Measurements from ENCODE around the gene TBXAS1. TPM values are rescaled to one million over a fixed set of nuclear protein-coding genes. Genes with fewer than 3 reads are reported as not detected.
"Not testable (repeated sequence)": the region's sequence is repeated elsewhere in the genome, so short reads cannot be mapped to it uniquely, and the experiment has no call there.

The TBXAS1 gene
- total RNA-seq, 2 experiments from 2014 or later: 5.5 to 6.0 TPM

GRCh38 chr7:139918480-139918879 lies 89.4 kb downstream of the TBXAS1 start:
- Histone ChIP-seq H3K9me3 (ENCODE audit: control insufficient read depth in 1 of 2, insufficient read depth in 1 of 2, low read length in 2 of 2) (no peaks in the 10 kb centered on the region), H3K4me1 (ENCODE audit: insufficient read depth, low read length) (peaks cover 11% of the 10 kb centered on the region), H3K27ac (ENCODE audit: low read depth in 1 of 2, low read length in 2 of 2) (no peak overlapping the region), H3K36me3 (ENCODE audit: insufficient read depth, low read length) (no peaks in the 10 kb centered on the region), H3K27me3 (ENCODE audit: control insufficient read depth in 1 of 2, insufficient read depth in 2 of 2, low read length in 2 of 2) (no peaks in the 10 kb centered on the region), H3K4me3 (ENCODE audit: low read length) (no peak overlapping the region)
- Mint-ChIP-seq H3K9me3 (no peaks in the 10 kb centered on the region), H3K27ac (no peak overlapping the region), H3K4me3 (no peak overlapping the region), H3K27me3 (no peaks in the 10 kb centered on the region), H3K4me1 (ENCODE audit: low read depth) (peaks cover 13% of the 10 kb centered on the region), H3K36me3 (ENCODE audit: low read depth) (no peaks in the 10 kb centered on the region)
- ChIA-PET CTCF (no interaction called here), POLR2A (no interaction called here)
- intact Hi-C loops (cut with DNase I, micrococcal nuclease): no loop called here
- ATAC-seq (ENCODE audit: poor library complexity) (no peak), DNase-seq (no peak)
- no peak for TF ChIP-seq CTCF (IDR thresholded peaks at IDR 0.05)

GRCh38 chr7:139923090-139923489 lies 94.0 kb downstream of the TBXAS1 start:
- Mint-ChIP-seq H3K4me1 (ENCODE audit: low read depth) (no peaks in the 10 kb centered on the region), H3K27ac (no peak overlapping the region), H3K27me3 (no peaks in the 10 kb centered on the region), H3K9me3 (no peaks in the 10 kb centered on the region), H3K4me3 (no peak overlapping the region), H3K36me3 (ENCODE audit: low read depth) (no peaks in the 10 kb centered on the region)
- ChIA-PET CTCF (no interaction called here), POLR2A (no interaction called here)
- H3K27me3 ChIP-seq (ENCODE audit: control insufficient read depth in 1 of 2, insufficient read depth in 2 of 2, low read length in 2 of 2): no peaks in the 10 kb centered on the region
- no peaks in the 10 kb centered on the region for H3K9me3 ChIP-seq (ENCODE audit: control insufficient read depth in 1 of 2, insufficient read depth in 1 of 2, low read length in 2 of 2)
- ATAC-seq (ENCODE audit: poor library complexity) (no peak), DNase-seq (no peak)
- no peak overlapping the region for H3K27ac ChIP-seq (ENCODE audit: low read depth in 1 of 2, low read length in 2 of 2)
- intact Hi-C loops (cut with DNase I, micrococcal nuclease): no loop called here
- H3K36me3 ChIP-seq (ENCODE audit: insufficient read depth, low read length): no peaks in the 10 kb centered on the region
- TF ChIP-seq CTCF (IDR thresholded peaks at IDR 0.05): no peak
- no peaks in the 10 kb centered on the region for H3K4me1 ChIP-seq (ENCODE audit: insufficient read depth, low read length)
- no peak overlapping the region for H3K4me3 ChIP-seq (ENCODE audit: low read length)

- no peak for DNase-seq
- no peak overlapping the region for H3K27ac ChIP-seq (ENCODE audit: low read depth in 1 of 2, low read length in 2 of 2)
- H3K4me3 Mint-ChIP-seq: no peak overlapping the region
- H3K27ac Mint-ChIP-seq: no peak overlapping the region
- intact Hi-C loops (cut with DNase I, micrococcal nuclease): no loop called here
- H3K9me3 ChIP-seq (ENCODE audit: control insufficient read depth in 1 of 2, insufficient read depth in 1 of 2, low read length in 2 of 2): no peaks in the 10 kb centered on the region
- H3K27me3 Mint-ChIP-seq: no peaks in the 10 kb centered on the region
- no peaks in the 10 kb centered on the region for H3K36me3 Mint-ChIP-seq (ENCODE audit: low read depth)
- no peak for TF ChIP-seq CTCF (IDR thresholded peaks at IDR 0.05)
- H3K9me3 Mint-ChIP-seq: no peaks in the 10 kb centered on the region
- ChIA-PET CTCF (no interaction called here), POLR2A (no interaction called here)
- no peaks in the 10 kb centered on the region for H3K4me1 Mint-ChIP-seq (ENCODE audit: low read depth)
- no peaks in the 10 kb centered on the region for H3K27me3 ChIP-seq (ENCODE audit: control insufficient read depth in 1 of 2, insufficient read depth in 2 of 2, low read length in 2 of 2)
- H3K4me3 ChIP-seq (ENCODE audit: low read length): no peak overlapping the region
- H3K36me3 ChIP-seq (ENCODE audit: insufficient read depth, low read length): no peaks in the 10 kb centered on the region
- no peak for ATAC-seq (ENCODE audit: poor library complexity)
- H3K4me1 ChIP-seq (ENCODE audit: insufficient read depth, low read length): no peaks in the 10 kb centered on the region
These were observed 95.4 kb downstream of the TBXAS1 start for GRCh38 chr7:139924461-139924860.

GRCh38 chr7:139929221-139929620 lies 100.2 kb downstream of the TBXAS1 start:
- H3K4me3 Mint-ChIP-seq; CTCF ChIA-PET; H3K27me3 ChIP-seq (ENCODE audit: control insufficient read depth in 1 of 2, insufficient read depth in 2 of 2, low read length in 2 of 2); intact Hi-C loops (cut with DNase I, micrococcal nuclease); H3K9me3 Mint-ChIP-seq; H3K4me3 ChIP-seq (ENCODE audit: low read length); H3K36me3 ChIP-seq (ENCODE audit: insufficient read depth, low read length); H3K27ac ChIP-seq (ENCODE audit: low read depth in 1 of 2, low read length in 2 of 2); H3K27ac Mint-ChIP-seq; H3K27me3 Mint-ChIP-seq; H3K4me1 Mint-ChIP-seq (ENCODE audit: low read depth); H3K4me1 ChIP-seq (ENCODE audit: insufficient read depth, low read length); H3K9me3 ChIP-seq (ENCODE audit: control insufficient read depth in 1 of 2, insufficient read depth in 1 of 2, low read length in 2 of 2); ATAC-seq (ENCODE audit: poor library complexity); POLR2A ChIA-PET; H3K36me3 Mint-ChIP-seq (ENCODE audit: low read depth); DNase-seq: not testable (repeated sequence)
